Activated B cell treated with CpG ODN at 0.5 μM for 24 hours (primary cell): Measurements from ENCODE around the gene TBC1D10B. TPM values are rescaled to one million over a fixed set of nuclear protein-coding genes. Genes with fewer than 3 reads are reported as not detected.

Experiments
- ATAC-seq: fragments of 200-7000 bp; cut with Tn5 transposase; one replicate; pipeline ENCODE4 v1.10.0; 2021; ENCODE audit warnings: low read depth, mild to moderate bottlenecking, moderate library complexity
- CTCF ChIA-PET: fragments of 350-600 bp; sonication (Branson Sonifier 250); formaldehyde crosslinking; loops from one replicate; lab custom pipeline; 2021; ENCODE audit warnings: antibody characterized with exemption; lab: Charles Lee
- POLR2A ChIA-PET: fragments of 350-600 bp; sonication (Branson Sonifier 250); formaldehyde crosslinking; loops from one replicate; lab custom pipeline; 2021; ENCODE audit warnings: antibody characterized with exemption; lab: Charles Lee
- DNase-seq: peaks from one replicate; pipeline ENCODE4 v3.0.0; 2022
- H3K27ac Mint-ChIP-seq: one replicate; pipeline ENCODE4 v1.8.0; 2020; ENCODE audit warnings: mixed read lengths
- H3K27me3 Mint-ChIP-seq: one replicate; pipeline ENCODE4 v1.8.0; 2021; ENCODE audit warnings: mixed read lengths
- H3K36me3 Mint-ChIP-seq: one replicate; pipeline ENCODE4 v1.8.0; 2021; ENCODE audit warnings: low read depth, mixed read lengths
- H3K4me1 Mint-ChIP-seq: one replicate; pipeline ENCODE4 v1.8.0; 2021; ENCODE audit warnings: mixed read lengths
- H3K4me3 Mint-ChIP-seq: one replicate; pipeline ENCODE4 v1.8.0; 2020; ENCODE audit warnings: mild to moderate bottlenecking, mixed read lengths
- H3K9me3 Mint-ChIP-seq: one replicate; pipeline ENCODE4 v1.8.0; 2020; ENCODE audit warnings: mixed read lengths
- intact Hi-C: fragments of 100-400 bp; cut with micrococcal nuclease; formaldehyde crosslinking; loops from one replicate; pipeline ENCODE4 v1.15.1; 2024
- total RNA-seq: library from RNA; stranded (reverse); gene quantifications from 2 replicates; pipeline ENCODE4 v1.2.3, GENCODE V29; 2022
- TF ChIP-seq, protein P1 (sequence below): fragments of 200-600 bp; IDR thresholded peaks from one replicate; pipeline ENCODE4 v1.8.0; 2022; ENCODE audit warnings: antibody characterized with exemption, mild to moderate bottlenecking

The TBC1D10B gene
- total RNA-seq, 1 donor from 2014 or later = 50.2 TPM

DNA sequence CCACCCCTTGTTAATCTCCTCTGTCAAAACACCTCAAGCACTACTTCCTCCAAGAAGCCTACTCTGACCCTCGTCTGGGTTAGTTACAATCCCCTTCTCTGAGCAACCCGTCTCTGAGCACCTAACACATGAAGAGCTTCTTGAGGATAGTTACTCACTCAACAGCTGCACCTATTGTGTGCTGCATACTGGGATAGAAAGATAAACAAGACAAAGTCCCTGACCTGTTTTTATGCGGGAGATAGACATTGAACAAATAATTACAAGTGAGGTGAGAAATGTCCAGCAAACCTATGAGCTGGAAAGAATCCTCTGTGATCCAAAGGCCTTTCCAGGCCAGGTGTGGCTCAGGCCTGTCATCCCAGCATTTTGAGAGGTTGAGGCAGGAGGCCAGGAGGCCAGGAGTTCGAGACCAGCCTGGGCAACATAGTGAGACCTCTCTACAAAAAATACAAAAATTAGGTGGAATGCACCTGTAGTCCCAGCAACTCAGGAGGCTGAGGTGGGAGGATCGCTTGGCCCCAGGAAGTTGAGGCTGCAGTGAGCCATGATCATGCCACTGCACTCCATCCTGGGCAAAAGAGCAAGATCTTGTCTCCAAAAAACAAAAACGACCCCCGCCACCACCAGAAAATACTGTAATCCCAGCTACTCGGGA, 31.6 kb upstream of the TBC1D10B start:
- Mint-ChIP-seq H3K36me3 (peaks cover 19% of the 10 kb centered on the region), H3K27me3 (peaks cover 4% of the 10 kb centered on the region), H3K27ac (no peak overlapping the region), H3K9me3 (no peaks in the 10 kb centered on the region), H3K4me1 (peaks cover 26% of the 10 kb centered on the region), H3K4me3 (peak overlapping the region; percentile 45)
- CTCF ChIA-PET = no interaction called here
- ATAC-seq (no peak), DNase-seq (no peak)
- POLR2A ChIA-PET = interaction anchor here (0.8 to 1.8 kb wide), 6 partner anchors 16 to 212 kb away, joined by 3 to 5 read pairs (median 4); partner anchors contain the start of genes DCTPP1 and SEPTIN1
- intact Hi-C loops = loop anchor here (2.0 to 10.0 kb wide), 2 partner anchors 15 to 337 kb away; partner anchors contain the start of gene ALDOA
- TF ChIP-seq, protein P1, sequence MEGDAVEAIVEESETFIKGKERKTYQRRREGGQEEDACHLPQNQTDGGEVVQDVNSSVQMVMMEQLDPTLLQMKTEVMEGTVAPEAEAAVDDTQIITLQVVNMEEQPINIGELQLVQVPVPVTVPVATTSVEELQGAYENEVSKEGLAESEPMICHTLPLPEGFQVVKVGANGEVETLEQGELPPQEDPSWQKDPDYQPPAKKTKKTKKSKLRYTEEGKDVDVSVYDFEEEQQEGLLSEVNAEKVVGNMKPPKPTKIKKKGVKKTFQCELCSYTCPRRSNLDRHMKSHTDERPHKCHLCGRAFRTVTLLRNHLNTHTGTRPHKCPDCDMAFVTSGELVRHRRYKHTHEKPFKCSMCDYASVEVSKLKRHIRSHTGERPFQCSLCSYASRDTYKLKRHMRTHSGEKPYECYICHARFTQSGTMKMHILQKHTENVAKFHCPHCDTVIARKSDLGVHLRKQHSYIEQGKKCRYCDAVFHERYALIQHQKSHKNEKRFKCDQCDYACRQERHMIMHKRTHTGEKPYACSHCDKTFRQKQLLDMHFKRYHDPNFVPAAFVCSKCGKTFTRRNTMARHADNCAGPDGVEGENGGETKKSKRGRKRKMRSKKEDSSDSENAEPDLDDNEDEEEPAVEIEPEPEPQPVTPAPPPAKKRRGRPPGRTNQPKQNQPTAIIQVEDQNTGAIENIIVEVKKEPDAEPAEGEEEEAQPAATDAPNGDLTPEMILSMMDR = no peak

DNA sequence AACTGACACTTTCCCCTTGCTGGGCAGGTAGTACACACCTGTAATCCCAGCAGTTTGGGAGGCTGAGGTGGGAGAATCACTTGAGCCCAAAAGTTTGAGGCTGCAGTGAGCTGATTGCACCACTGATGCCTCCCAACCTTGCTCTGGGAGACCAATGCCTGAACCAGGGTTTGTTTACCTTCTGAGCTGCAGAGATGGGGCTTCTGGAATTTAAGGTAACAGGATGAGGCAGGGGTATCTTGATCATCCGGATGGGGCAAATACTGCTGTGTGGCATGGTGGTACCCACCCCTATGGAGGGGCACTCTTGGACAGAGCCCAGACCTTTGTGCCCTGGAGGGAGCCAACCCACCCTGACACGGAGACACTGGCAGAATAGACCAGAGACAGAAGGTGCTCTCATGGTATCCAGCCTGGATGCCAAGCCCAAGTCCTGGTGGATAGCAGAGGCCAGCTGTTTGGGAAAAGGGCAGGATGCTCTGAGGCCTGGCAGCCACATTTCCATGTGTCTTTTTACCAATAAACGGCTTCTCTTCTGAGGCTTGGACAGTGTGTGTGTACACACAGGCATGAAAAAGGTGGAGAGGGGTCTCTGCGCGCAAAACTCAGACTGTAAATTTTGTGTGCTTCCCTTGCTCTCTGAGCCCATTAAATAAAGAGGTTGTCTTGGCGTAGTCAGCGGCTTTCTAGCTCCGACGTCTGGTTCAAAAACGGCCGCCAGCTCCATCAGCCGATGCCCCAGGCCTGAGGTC, 29.3 kb upstream of the TBC1D10B start:
- intact Hi-C loops = loop anchor here (2.0 to 10.0 kb wide), 2 partner anchors 17 to 335 kb away; partner anchors contain the start of gene ALDOA
- peaks cover 27% of the 10 kb centered on the region for H3K36me3 Mint-ChIP-seq
- POLR2A ChIA-PET = interaction anchor here (0.5 to 3.3 kb wide), 5 partner anchors 7 to 22 kb away, joined by 3 to 17 read pairs (median 3); partner anchors contain the start of genes SEPTIN1 and ZNF771
- no peaks in the 10 kb centered on the region for H3K9me3 Mint-ChIP-seq
- TF ChIP-seq, protein P1 = no peak
- H3K4me1 Mint-ChIP-seq = peaks cover 38% of the 10 kb centered on the region
- peak overlapping the region; percentile 66 for H3K27ac Mint-ChIP-seq
- CTCF ChIA-PET = interaction anchor here (0.6 to 1.8 kb wide), 3 partner anchors 10 to 308 kb away, joined by 3 to 8 read pairs (median 3); partner anchors contain the start of genes SEPTIN1 and TBX6
- H3K4me3 Mint-ChIP-seq = peak overlapping the region; percentile 86
- ATAC-seq (no peak), DNase-seq (no peak)
- peaks cover 4% of the 10 kb centered on the region for H3K27me3 Mint-ChIP-seq

DNA sequence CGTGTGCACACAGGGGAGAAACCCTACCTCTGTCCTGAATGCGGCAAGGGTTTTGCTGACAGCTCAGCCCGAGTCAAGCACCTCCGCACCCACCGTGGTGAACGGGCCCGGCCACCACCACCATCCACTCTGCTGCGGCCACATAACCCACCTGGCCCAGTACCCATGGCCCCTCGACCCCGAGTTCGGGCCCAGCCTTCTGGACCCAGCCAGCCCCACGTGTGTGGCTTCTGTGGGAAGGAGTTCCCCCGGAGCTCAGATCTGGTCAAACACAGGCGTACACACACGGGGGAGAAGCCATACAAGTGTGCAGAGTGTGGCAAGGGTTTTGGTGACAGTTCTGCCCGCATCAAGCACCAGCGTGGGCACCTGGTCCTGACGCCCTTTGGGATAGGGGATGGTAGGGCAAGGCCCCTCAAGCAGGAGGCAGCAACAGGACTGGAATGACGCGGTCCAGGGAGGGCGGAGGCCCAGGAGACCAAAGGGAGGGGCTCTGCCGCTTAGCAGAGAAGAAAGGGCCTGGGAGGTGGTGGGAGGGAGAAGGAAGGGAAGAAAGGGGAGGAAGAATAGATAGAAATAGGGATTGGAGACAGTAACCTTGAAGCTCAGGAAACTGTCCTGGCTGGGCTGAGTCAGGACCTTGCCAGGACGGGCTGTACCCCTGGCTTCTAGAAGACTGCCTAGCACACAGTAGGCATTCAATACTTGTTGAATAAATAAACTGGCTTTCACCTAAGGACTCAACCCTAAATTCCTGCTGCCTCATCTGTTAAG, 28.6 kb upstream of the TBC1D10B start:
- ATAC-seq (no peak), DNase-seq (no peak)
- intact Hi-C loops = no loop called here
- H3K9me3 Mint-ChIP-seq = no peaks in the 10 kb centered on the region
- peaks cover 27% of the 10 kb centered on the region for H3K36me3 Mint-ChIP-seq
- H3K4me3 Mint-ChIP-seq = no peak overlapping the region
- CTCF ChIA-PET = interaction anchor here (0.6 kb wide), 1 partner anchor 16 kb away, joined by 3 read pairs; the partner anchor contains the start of gene SEPTIN1
- peaks cover 42% of the 10 kb centered on the region for H3K4me1 Mint-ChIP-seq
- TF ChIP-seq, protein P1 = no peak
- no peak overlapping the region for H3K27ac Mint-ChIP-seq
- peaks cover 4% of the 10 kb centered on the region for H3K27me3 Mint-ChIP-seq
- POLR2A ChIA-PET = interaction anchor here (0.6 to 3.3 kb wide), 4 partner anchors 8 to 16 kb away, joined by 3 to 17 read pairs (median 8); partner anchors contain the start of genes SEPTIN1 and ZNF771

DNA sequence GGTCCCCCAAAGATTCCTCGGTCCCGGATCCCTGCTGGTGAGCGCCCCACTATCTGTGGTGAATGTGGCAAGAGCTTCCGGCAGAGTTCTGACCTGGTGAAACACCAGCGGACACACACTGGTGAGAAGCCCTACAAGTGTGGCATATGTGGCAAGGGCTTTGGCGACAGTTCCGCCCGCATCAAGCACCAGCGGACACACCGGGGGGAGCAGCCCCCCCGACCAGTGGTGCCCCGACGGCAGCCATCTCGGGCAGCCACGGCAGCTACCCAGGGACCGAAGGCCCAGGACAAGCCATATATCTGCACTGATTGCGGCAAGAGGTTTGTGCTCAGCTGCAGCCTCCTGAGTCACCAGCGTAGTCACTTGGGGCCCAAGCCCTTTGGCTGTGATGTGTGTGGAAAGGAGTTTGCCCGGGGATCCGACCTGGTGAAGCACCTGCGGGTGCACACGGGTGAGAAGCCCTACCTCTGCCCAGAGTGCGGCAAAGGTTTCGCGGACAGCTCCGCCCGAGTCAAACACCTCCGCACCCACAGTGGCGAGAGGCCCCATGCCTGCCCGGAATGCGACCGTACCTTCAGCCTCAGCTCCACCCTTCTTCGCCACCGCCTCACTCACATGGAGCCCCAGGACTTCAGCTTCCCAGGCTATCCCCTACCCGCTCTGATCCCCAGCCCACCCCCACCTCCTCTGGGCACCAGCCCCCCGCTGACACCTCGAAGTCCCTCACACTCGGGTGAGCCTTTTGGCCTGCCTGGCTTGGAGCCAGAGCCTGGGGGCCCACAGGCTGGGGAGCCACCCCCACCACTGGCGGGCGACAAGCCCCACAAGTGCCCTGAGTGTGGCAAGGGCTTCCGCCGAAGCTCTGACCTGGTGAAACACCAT, 27.7 kb upstream of the TBC1D10B start:
- DNase-seq (no peak), ATAC-seq (no peak)
- Mint-ChIP-seq H3K36me3 (peaks cover 27% of the 10 kb centered on the region), H3K9me3 (no peaks in the 10 kb centered on the region), H3K27ac (no peak overlapping the region), H3K4me3 (no peak overlapping the region), H3K4me1 (peaks cover 42% of the 10 kb centered on the region), H3K27me3 (peaks cover 4% of the 10 kb centered on the region)
- ChIA-PET CTCF (interaction anchor here (1.5 to 1.7 kb wide), 2 partner anchors 9 to 11 kb away, joined by 4 to 5 read pairs; partner anchors contain the start of gene ZNF771), POLR2A (interaction anchor here (0.5 to 3.3 kb wide), 4 partner anchors 9 to 303 kb away, joined by 4 to 17 read pairs (median 8); partner anchors contain the start of genes SEPTIN1 and ZNF771)
- TF ChIP-seq, protein P1 = no peak
- intact Hi-C loops = no loop called here
